Astrocyte (in vitro differentiated cells and primary cell): ENCODE measurements around the gene RASGRF1. TPM values are rescaled to one million over a fixed set of nuclear protein-coding genes. Genes with fewer than 3 reads are reported as not detected.

Experiments used
- DNase-seq: peaks from one replicate; pipeline ENCODE4 v3.0.0-alpha.2; 2010; ENCODE audit warnings: low read depth
- FAIRE-seq: peaks from 2 replicates; lab custom pipeline; 2011; peaks lifted over from hg19 to GRCh38; lab: Jason Lieb, UNC
- H2AFZ ChIP-seq: 2 replicates; pipeline ENCODE4 v1.6.0; 2012; ENCODE audit warnings: low read depth, low read length, inconsistent platforms
- H3K27ac ChIP-seq: 2 replicates; pipeline ENCODE4 v1.5.1; 2011; ENCODE audit warnings: low read depth, low read length, inconsistent platforms
- H3K27me3 ChIP-seq: 2 replicates; pipeline ENCODE4 v1.6.0; 2011; ENCODE audit warnings: low read length, inconsistent platforms; ENCODE audit not compliant: insufficient read depth
- H3K36me3 ChIP-seq: 2 replicates; pipeline ENCODE4 v1.5.1; 2011; ENCODE audit warnings: low read length, inconsistent platforms; ENCODE audit not compliant: insufficient read depth
- H3K4me1 ChIP-seq: 2 replicates; pipeline ENCODE4 v1.5.1; 2011; ENCODE audit warnings: low read length, inconsistent platforms; ENCODE audit not compliant: insufficient read depth
- H3K4me2 ChIP-seq: 2 replicates; pipeline ENCODE4 v1.6.0; 2012; ENCODE audit warnings: low read length, inconsistent platforms
- H3K4me3 ChIP-seq: 2 replicates; pipeline ENCODE4 v1.5.1; 2011; ENCODE audit warnings: low read depth, mild to moderate bottlenecking, low read length, inconsistent platforms; ENCODE audit not compliant: insufficient read depth
- H3K79me2 ChIP-seq: 2 replicates; pipeline ENCODE4 v1.6.0; 2012; ENCODE audit warnings: mild to moderate bottlenecking, low read length, inconsistent platforms; ENCODE audit not compliant: insufficient read depth
- H3K9ac ChIP-seq: 2 replicates; pipeline ENCODE4 v1.6.0; 2012; ENCODE audit warnings: mild to moderate bottlenecking, low read length, inconsistent platforms
- H3K9me3 ChIP-seq: 2 replicates; pipeline ENCODE4 v1.5.1; 2012; ENCODE audit warnings: low read depth, mild to moderate bottlenecking, low read length, inconsistent platforms; ENCODE audit not compliant: insufficient read depth
- H4K20me1 ChIP-seq: 2 replicates; pipeline ENCODE4 v1.6.0; 2012; ENCODE audit warnings: low read length, inconsistent platforms; ENCODE audit not compliant: insufficient read depth
- H3K27ac Mint-ChIP-seq: one replicate; pipeline ENCODE4 v1.8.0; 2021; ENCODE audit warnings: mild to moderate bottlenecking, mixed read lengths; ENCODE audit not compliant: unreplicated experiment
- H3K27me3 Mint-ChIP-seq: one replicate; pipeline ENCODE4 v1.8.0; 2021; ENCODE audit warnings: low read depth, mixed read lengths; ENCODE audit not compliant: unreplicated experiment
- H3K36me3 Mint-ChIP-seq: one replicate; pipeline ENCODE4 v1.8.0; 2021; ENCODE audit warnings: low read depth, mixed read lengths; ENCODE audit not compliant: unreplicated experiment
- H3K4me1 Mint-ChIP-seq: one replicate; pipeline ENCODE4 v1.8.0; 2021; ENCODE audit warnings: low read depth, mixed read lengths; ENCODE audit not compliant: unreplicated experiment
- H3K4me3 Mint-ChIP-seq: one replicate; pipeline ENCODE4 v1.8.0; 2021; ENCODE audit warnings: mild to moderate bottlenecking, moderate library complexity, mixed read lengths; ENCODE audit not compliant: unreplicated experiment
- H3K9me3 Mint-ChIP-seq: one replicate; pipeline ENCODE4 v1.8.0; 2021; ENCODE audit warnings: mild to moderate bottlenecking, mixed read lengths; ENCODE audit not compliant: unreplicated experiment
- CTCF ChIP-seq: IDR thresholded peaks from 2 replicates; pipeline ENCODE4 v1.5.1; 2011; ENCODE audit warnings: low read depth, mild to moderate bottlenecking, inconsistent platforms, low read length, moderate library complexity; ENCODE audit not compliant: insufficient read depth
- EZH2 ChIP-seq: IDR thresholded peaks from 2 replicates; pipeline ENCODE4 v1.6.1; 2012; ENCODE audit warnings: mild to moderate bottlenecking, low read length, inconsistent platforms; ENCODE audit not compliant: insufficient read depth
- total RNA-seq: library from RNA; stranded (reverse); gene quantifications from 2 replicates; pipeline ENCODE4 v1.2.1, GENCODE V29; 2021

Gene RASGRF1
- total RNA-seq, 1 donor from 2014 or later = 1.2 TPM

DNA sequence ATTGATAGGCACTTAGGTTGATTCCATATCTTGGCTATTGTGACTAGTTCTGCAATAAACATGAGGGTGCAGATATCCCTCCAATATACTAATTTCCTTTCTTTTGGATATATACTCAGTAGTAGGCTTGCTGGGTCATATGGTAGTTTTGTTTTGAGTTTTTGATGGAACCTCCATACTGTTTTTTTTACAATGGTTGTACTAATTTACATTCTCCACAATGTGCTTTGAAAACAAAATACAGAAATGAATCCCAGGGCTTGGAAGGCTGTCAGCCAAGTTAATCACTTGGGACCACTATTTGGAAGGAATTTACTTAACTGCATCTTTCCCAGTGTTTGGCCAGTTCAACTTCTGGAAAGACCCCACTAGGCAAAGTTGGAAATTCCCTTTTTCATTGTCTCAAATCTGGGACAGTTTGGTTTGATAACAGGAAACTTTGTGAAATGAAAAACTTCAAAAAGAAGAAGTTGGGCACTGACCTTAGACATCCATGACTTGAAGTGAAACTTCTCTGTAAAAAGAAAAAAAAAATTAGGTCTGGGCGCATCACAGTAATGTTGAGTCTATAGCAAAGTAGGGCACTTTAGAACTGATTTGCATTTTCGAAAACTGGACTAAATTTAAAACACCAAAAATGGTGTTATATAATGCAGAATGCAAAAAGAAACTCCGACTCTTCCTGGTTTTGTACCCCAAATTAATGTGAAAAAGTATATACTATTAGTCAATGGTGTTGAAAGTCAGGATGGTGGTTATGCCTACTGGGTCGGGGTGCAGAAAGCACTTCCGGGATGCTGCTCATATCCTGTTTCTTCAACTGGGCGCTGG, 151.7 kb downstream of the RASGRF1 start:
- Histone ChIP-seq H3K36me3 (no peaks in the 10 kb centered on the region), H3K4me2 (no peak overlapping the region), H4K20me1 (no peaks in the 10 kb centered on the region), H3K9ac (no peak overlapping the region), H3K27me3 (peaks cover 7% of the 10 kb centered on the region), H3K27ac (no peak overlapping the region), H3K4me1 (no peaks in the 10 kb centered on the region), H3K79me2 (no peaks in the 10 kb centered on the region), H3K9me3 (no peaks in the 10 kb centered on the region), H2AFZ (no peak overlapping the region), H3K4me3 (no peak overlapping the region)
- FAIRE-seq = no peak
- no peak overlapping the region for H3K27ac Mint-ChIP-seq
- no peaks in the 10 kb centered on the region for H3K4me1 Mint-ChIP-seq
- no peak overlapping the region for H3K4me3 Mint-ChIP-seq
- DNase-seq = no peak
- peaks cover 16% of the 10 kb centered on the region for H3K27me3 Mint-ChIP-seq
- H3K36me3 Mint-ChIP-seq = no peaks in the 10 kb centered on the region
- H3K9me3 Mint-ChIP-seq = no peaks in the 10 kb centered on the region
- no peak for TF ChIP-seq CTCF
- no peak for TF ChIP-seq EZH2

- no peaks in the 10 kb centered on the region for H3K27me3 ChIP-seq
- no peaks in the 10 kb centered on the region for H3K4me1 Mint-ChIP-seq
- H3K9me3 ChIP-seq = no peaks in the 10 kb centered on the region
- H3K4me3 ChIP-seq = no peak overlapping the region
- no peaks in the 10 kb centered on the region for H3K9me3 Mint-ChIP-seq
- no peaks in the 10 kb centered on the region for H4K20me1 ChIP-seq
- no peak overlapping the region for H3K27ac ChIP-seq
- H3K9ac ChIP-seq = no peak overlapping the region
- H3K4me1 ChIP-seq = no peaks in the 10 kb centered on the region
- H3K36me3 Mint-ChIP-seq = no peaks in the 10 kb centered on the region
- no peak overlapping the region for H2AFZ ChIP-seq
- FAIRE-seq (no peak), DNase-seq (no peak)
- H3K27me3 Mint-ChIP-seq = peaks cover 21% of the 10 kb centered on the region
- H3K4me2 ChIP-seq = no peak overlapping the region
- H3K27ac Mint-ChIP-seq = no peak overlapping the region
- H3K4me3 Mint-ChIP-seq = no peak overlapping the region
- H3K36me3 ChIP-seq = no peaks in the 10 kb centered on the region
- TF ChIP-seq CTCF = no peak
- TF ChIP-seq EZH2 = no peak
- H3K79me2 ChIP-seq = no peaks in the 10 kb centered on the region
Measured at GRCh38 chr15:78937132-78937739, 153.3 kb downstream of the RASGRF1 start.

DNA sequence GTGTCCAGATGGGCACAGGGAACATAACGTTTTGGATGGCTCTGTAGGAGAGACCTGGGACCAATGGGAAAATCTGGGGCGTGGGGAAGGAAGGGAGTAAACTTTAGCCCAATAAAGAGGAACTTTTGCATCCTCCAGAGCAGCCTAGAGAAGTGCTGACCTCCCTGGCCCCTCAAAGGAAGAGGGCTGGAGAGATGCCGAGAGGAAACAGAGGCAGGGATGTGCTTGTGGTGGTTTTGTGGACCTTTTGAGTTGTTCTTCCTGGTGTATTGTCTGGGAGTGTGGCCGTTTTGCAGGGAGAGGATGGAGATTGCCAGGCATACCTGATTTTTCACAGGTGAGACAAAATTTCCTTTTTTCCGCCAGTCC, 155.9 kb downstream of the RASGRF1 start:
- H3K27me3 ChIP-seq = no peaks in the 10 kb centered on the region
- H3K27me3 Mint-ChIP-seq = peaks cover 26% of the 10 kb centered on the region
- H3K4me3 Mint-ChIP-seq = peak overlapping the region; percentile 6
- DNase-seq (no peak), FAIRE-seq (no peak)
- H3K4me3 ChIP-seq = no peak overlapping the region
- H3K4me1 Mint-ChIP-seq = peaks cover 5% of the 10 kb centered on the region
- H3K9me3 Mint-ChIP-seq = no peaks in the 10 kb centered on the region
- no peaks in the 10 kb centered on the region for H3K9me3 ChIP-seq
- no peak overlapping the region for H3K27ac Mint-ChIP-seq
- no peaks in the 10 kb centered on the region for H3K36me3 ChIP-seq
- no peak overlapping the region for H3K4me2 ChIP-seq
- H3K36me3 Mint-ChIP-seq = no peaks in the 10 kb centered on the region
- no peak overlapping the region for H2AFZ ChIP-seq
- no peak overlapping the region for H3K9ac ChIP-seq
- H3K4me1 ChIP-seq = peaks cover 11% of the 10 kb centered on the region
- H3K79me2 ChIP-seq = no peaks in the 10 kb centered on the region
- no peak for TF ChIP-seq EZH2
- TF ChIP-seq CTCF = no peak
- H3K27ac ChIP-seq = no peak overlapping the region
- H4K20me1 ChIP-seq = peaks cover 5% of the 10 kb centered on the region
